Endodermal cell (in vitro differentiated cells): ENCODE results near the gene OPN1SW. TPM values are rescaled to one million over a fixed set of nuclear protein-coding genes. Genes with fewer than 3 reads are reported as not detected.

Source experiments
- DNase-seq: peaks from one replicate; pipeline ENCODE4 v3.0.0-alpha.2; 2017
- H3K27ac ChIP-seq: 2 replicates; pipeline ENCODE4 v1.5.1; 2013; ENCODE audit warnings: mild to moderate bottlenecking, low read depth, low read length, moderate library complexity
- H3K27me3 ChIP-seq: 2 replicates; pipeline ENCODE4 v1.6.1; 2013; ENCODE audit warnings: mild to moderate bottlenecking, low read length, moderate library complexity; ENCODE audit not compliant: insufficient read depth, control insufficient read depth, poor library complexity, severe bottlenecking
- H3K36me3 ChIP-seq: 2 replicates; pipeline ENCODE4 v1.7.0; 2013; ENCODE audit warnings: mild to moderate bottlenecking, low read length, moderate library complexity; ENCODE audit not compliant: control insufficient read depth, insufficient read depth
- H3K4me1 ChIP-seq: one replicate; pipeline ENCODE4 v1.7.0; 2013; ENCODE audit warnings: low read length; ENCODE audit not compliant: control insufficient read depth, insufficient read depth
- H3K4me3 ChIP-seq: 2 replicates; pipeline ENCODE4 v1.5.1; 2013; ENCODE audit warnings: mild to moderate bottlenecking, low read length, moderate library complexity
- H3K9ac ChIP-seq: 2 replicates; pipeline ENCODE4 v1.6.1; 2013; ENCODE audit warnings: mild to moderate bottlenecking, low read length, moderate library complexity; ENCODE audit not compliant: poor library complexity, severe bottlenecking; ENCODE audit errors: extremely low read depth
- H3K9me3 ChIP-seq: 2 replicates; pipeline ENCODE4 v1.6.1; 2013; ENCODE audit warnings: mild to moderate bottlenecking, low read length, moderate library complexity; ENCODE audit not compliant: control insufficient read depth
- H3K27ac Mint-ChIP-seq: 2 replicates; pipeline ENCODE4 v1.8.0; 2020; ENCODE audit warnings: mixed read lengths
- H3K27me3 Mint-ChIP-seq: 2 replicates; pipeline ENCODE4 v1.8.0; 2021; ENCODE audit warnings: mild to moderate bottlenecking, mixed read lengths; ENCODE audit not compliant: insufficient read depth
- H3K36me3 Mint-ChIP-seq: 2 replicates; pipeline ENCODE4 v1.8.0; 2020; ENCODE audit warnings: low read depth, mixed read lengths
- H3K4me1 Mint-ChIP-seq: 2 replicates; pipeline ENCODE4 v1.8.0; 2020; ENCODE audit warnings: mixed read lengths
- H3K4me3 Mint-ChIP-seq: 2 replicates; pipeline ENCODE4 v1.8.0; 2020; ENCODE audit warnings: mild to moderate bottlenecking, moderate library complexity, mixed read lengths
- H3K9me3 Mint-ChIP-seq: 2 replicates; pipeline ENCODE4 v1.8.0; 2020; ENCODE audit warnings: mild to moderate bottlenecking, mixed read lengths
- CTCF ChIP-seq: fragments of 200-600 bp; sonication (generic); conservative IDR thresholded peaks from 2 replicates; pipeline ENCODE4 v1.5.0; 2021; ENCODE audit warnings: antibody characterized with exemption, mild to moderate bottlenecking
- WGBS, 2 experiments: methylation state at CpG; one replicate each; pipeline versions ENCODE4 v1.1.5 to v1.1.7; 2013; ENCODE audit warnings: missing lambda C conversion rate in 2 of 2, mixed read lengths in 1 of 2; ENCODE audit not compliant: insufficient coverage in 1 of 2, insufficient read length in 1 of 2; 5-methylcytosine and 5-hydroxymethylcytosine counted together
- total RNA-seq, 2 donors: library from RNA; stranded (reverse); fragmentation: NEBNext Ultra II Directional in 1 of 2; extraction: Animal tissue kit (Norgen Biotek cat#: 25700) in 1 of 2; gene quantifications; 2 replicates in 1 of 2; 3 replicates in 1 of 2; pipeline ENCODE4 v1.2.1, GENCODE V29; 2021

Gene OPN1SW
- total RNA-seq, 2 donors from 2014 or later, result not detected

DNA sequence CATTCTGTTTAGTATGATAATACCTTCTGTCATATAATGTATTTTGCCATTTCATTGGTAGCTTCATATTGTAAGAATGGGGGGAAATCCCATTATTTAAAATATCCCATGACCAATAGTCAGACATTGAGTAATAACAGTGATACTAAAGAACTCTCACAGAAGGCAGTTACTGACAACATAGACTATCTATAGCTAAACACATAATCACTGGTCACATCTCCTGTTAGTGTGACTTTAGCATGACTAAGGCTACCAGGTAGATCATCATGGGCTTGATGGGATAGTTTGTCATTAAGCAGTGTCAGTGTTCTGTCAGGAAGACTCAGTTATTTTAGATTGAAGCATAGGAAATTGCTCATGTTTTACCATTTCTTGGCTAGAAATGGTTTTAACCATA lies 16.4 kb downstream of the OPN1SW start:
- Mint-ChIP-seq H3K27ac (no peak overlapping the region), H3K36me3 (peaks cover 65% of the 10 kb centered on the region), H3K4me3 (no peak overlapping the region), H3K4me1 (peaks cover 6% of the 10 kb centered on the region), H3K27me3 (no peaks in the 10 kb centered on the region), H3K9me3 (no peaks in the 10 kb centered on the region)
- no peak for TF ChIP-seq CTCF
- Histone ChIP-seq H3K9ac (no peak overlapping the region), H3K4me3 (no peak overlapping the region), H3K27me3 (no peaks in the 10 kb centered on the region), H3K4me1 (no peaks in the 10 kb centered on the region), H3K27ac (no peak overlapping the region), H3K9me3 (no peaks in the 10 kb centered on the region), H3K36me3 (peaks cover 92% of the 10 kb centered on the region)
- DNase-seq, result no peak

DNA sequence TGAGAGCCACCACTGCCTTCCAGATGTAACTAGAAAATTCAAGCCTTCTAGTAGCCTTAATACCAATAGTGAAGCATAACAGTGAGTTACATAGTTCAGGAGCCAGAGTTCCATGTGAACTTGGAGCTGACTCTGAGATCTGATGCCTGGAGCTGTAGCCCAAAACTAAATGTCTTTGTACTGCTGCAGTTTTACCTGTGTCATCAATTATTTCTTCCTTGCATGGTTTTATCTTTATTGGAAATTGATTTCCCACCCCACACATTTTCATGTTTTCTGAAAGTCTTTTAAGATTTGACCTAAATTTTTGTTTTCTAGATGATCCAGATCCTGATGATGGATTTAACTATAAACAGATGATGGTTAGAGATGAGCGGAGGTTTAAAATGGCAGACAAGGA lies 17.0 kb downstream of the OPN1SW start:
- Histone ChIP-seq H3K9me3 (no peaks in the 10 kb centered on the region), H3K27me3 (no peaks in the 10 kb centered on the region), H3K9ac (no peak overlapping the region), H3K4me1 (no peaks in the 10 kb centered on the region), H3K4me3 (no peak overlapping the region), H3K36me3 (peaks cover 92% of the 10 kb centered on the region), H3K27ac (no peak overlapping the region)
- DNase-seq, result no peak
- no peak for TF ChIP-seq CTCF
- H3K36me3 Mint-ChIP-seq, result peaks cover 64% of the 10 kb centered on the region
- no peaks in the 10 kb centered on the region for H3K9me3 Mint-ChIP-seq
- H3K4me3 Mint-ChIP-seq, result no peak overlapping the region
- 100% methylated on average over 1 of the region's 1 CpG for WGBS, 2 experiments
- no peaks in the 10 kb centered on the region for H3K27me3 Mint-ChIP-seq
- H3K27ac Mint-ChIP-seq, result no peak overlapping the region
- H3K4me1 Mint-ChIP-seq, result peaks cover 6% of the 10 kb centered on the region

- no peak for TF ChIP-seq CTCF
- Histone ChIP-seq H3K27ac (no peak overlapping the region), H3K9me3 (no peaks in the 10 kb centered on the region), H3K36me3 (peaks cover 92% of the 10 kb centered on the region), H3K4me3 (no peak overlapping the region), H3K4me1 (peaks cover 2% of the 10 kb centered on the region), H3K9ac (no peak overlapping the region), H3K27me3 (no peaks in the 10 kb centered on the region)
- DNase-seq, result no peak
- H3K9me3 Mint-ChIP-seq, result no peaks in the 10 kb centered on the region
- H3K27me3 Mint-ChIP-seq, result no peaks in the 10 kb centered on the region
- H3K27ac Mint-ChIP-seq, result no peak overlapping the region
- no peak overlapping the region for H3K4me3 Mint-ChIP-seq
- H3K36me3 Mint-ChIP-seq, result peaks cover 60% of the 10 kb centered on the region
- WGBS, 2 experiments, result 83 to 100% methylated on average over 1 to 2 of the region's 2 CpGs
- peaks cover 6% of the 10 kb centered on the region for H3K4me1 Mint-ChIP-seq
These were observed 18.4 kb downstream of the OPN1SW start for GRCh38 chr7:128757203-128757602.
